H7 (cell line): Measurements from ENCODE around the gene CSRP3. TPM values are rescaled to one million over a fixed set of nuclear protein-coding genes. Genes with fewer than 3 reads are reported as not detected.

Experiments used
- DNase-seq: peaks from one replicate; pipeline ENCODE4 v3.0.0; 2012
- H3K27me3 ChIP-seq: 2 replicates; pipeline ENCODE4 v1.6.0; 2011; ENCODE audit warnings: mild to moderate bottlenecking, low read length; ENCODE audit not compliant: control insufficient read depth, insufficient read depth
- H3K36me3 ChIP-seq: replicated peaks from 2 replicates; pipeline ENCODE4 v1.5.1; 2011; ENCODE audit warnings: low read length; ENCODE audit not compliant: control insufficient read depth, insufficient read depth
- H3K4me3 ChIP-seq: 2 replicates; pipeline ENCODE4 v1.5.1; 2011; ENCODE audit warnings: low read depth, mild to moderate bottlenecking, control low read depth, low read length, moderate library complexity; ENCODE audit not compliant: insufficient read depth
- total RNA-seq: library from RNA; depleted of rRNA; stranded (reverse); fragments of >200 nt; shearing (Covaris generic); gene quantifications from 2 replicates; pipeline ENCODE4 v1.2.3, GENCODE V29; 2014

The CSRP3 gene
- total RNA-seq, 1 experiment from 2014 or later, result not detected

- no peak overlapping the region for H3K4me3 ChIP-seq
- no peaks in the 10 kb centered on the region for H3K36me3 ChIP-seq
- H3K27me3 ChIP-seq, result no peaks in the 10 kb centered on the region
- no peak for DNase-seq
Observed at GRCh38 chr11:19185516-19186052, 16.2 kb downstream of the CSRP3 start.

DNA sequence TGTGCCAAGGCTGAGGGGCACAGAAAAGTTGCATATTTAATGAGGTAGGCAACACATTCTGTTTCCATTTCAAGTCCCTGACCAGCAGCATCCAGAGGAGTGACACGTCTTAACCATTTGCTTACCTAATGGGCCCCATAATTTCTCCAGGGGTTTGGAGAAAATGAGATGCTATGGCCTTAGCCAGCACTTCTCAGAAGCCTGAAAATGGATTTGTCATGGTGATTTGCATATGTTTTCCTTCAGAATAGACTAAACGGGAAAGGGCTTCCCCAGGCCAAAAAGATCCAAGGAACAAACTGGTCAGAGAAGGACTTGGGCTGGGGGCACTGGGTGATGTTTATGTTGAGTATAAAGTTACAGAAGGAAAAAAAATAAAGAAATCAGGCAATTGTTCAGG is 16.7 kb downstream of the CSRP3 start:
- DNase-seq, result no peak
- Histone ChIP-seq H3K27me3 (no peaks in the 10 kb centered on the region), H3K4me3 (no peak overlapping the region), H3K36me3 (no peaks in the 10 kb centered on the region)

GRCh38 chr11:19183646-19184045 is 18.1 kb downstream of the CSRP3 start:
- DNase-seq, result no peak
- H3K27me3 ChIP-seq, result no peaks in the 10 kb centered on the region
- no peak overlapping the region for H3K4me3 ChIP-seq
- no peaks in the 10 kb centered on the region for H3K36me3 ChIP-seq

DNA sequence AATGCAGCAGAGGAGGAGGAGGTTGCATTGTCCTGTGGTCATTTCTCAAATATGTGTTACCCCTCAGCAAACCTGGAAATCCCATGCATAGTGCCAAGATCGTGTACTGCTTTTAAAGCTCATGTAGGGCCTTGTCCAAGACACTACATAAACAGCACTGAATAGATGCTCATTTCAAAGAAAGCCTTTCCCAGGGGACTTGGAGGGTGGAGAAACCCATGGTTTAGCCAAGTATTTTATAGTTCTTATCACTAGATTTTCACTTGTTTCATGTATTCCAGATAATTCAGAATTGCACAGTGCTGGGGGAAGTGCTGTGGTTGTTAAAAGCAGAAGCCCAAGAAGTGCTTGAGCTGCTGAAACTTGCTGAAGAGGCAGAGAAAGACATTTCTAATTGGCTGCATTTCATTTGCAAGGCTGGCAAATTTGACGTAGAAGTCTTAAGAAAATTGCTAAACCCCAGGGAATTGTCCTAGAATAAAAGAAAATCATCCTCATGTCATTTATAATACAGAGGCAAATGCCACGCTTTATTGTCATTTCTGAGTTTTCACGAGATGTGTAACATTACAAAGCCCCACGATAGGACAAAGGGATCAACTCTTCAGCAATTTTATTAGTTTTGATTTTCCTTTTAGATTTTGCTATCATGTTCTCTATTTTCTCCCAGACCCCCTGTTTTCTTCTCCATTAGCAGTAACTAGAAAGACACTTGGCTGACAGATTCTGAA is 20.1 kb downstream of the CSRP3 start:
- H3K36me3 ChIP-seq, result no peaks in the 10 kb centered on the region

GRCh38 chr11:19176629-19177186 is 25.1 kb downstream of the CSRP3 start:
- no peaks in the 10 kb centered on the region for H3K27me3 ChIP-seq
- H3K36me3 ChIP-seq, result peaks cover 6% of the 10 kb centered on the region; the same call in 1 of the 2 replicates
- DNase-seq, result no peak
- no peak overlapping the region for H3K4me3 ChIP-seq

More for the DNA sequence above, 20.1 kb downstream of the CSRP3 start:
- H3K27me3 ChIP-seq, result no peaks in the 10 kb centered on the region
- H3K4me3 ChIP-seq, result no peak overlapping the region
- DNase-seq, result no peak

DNA sequence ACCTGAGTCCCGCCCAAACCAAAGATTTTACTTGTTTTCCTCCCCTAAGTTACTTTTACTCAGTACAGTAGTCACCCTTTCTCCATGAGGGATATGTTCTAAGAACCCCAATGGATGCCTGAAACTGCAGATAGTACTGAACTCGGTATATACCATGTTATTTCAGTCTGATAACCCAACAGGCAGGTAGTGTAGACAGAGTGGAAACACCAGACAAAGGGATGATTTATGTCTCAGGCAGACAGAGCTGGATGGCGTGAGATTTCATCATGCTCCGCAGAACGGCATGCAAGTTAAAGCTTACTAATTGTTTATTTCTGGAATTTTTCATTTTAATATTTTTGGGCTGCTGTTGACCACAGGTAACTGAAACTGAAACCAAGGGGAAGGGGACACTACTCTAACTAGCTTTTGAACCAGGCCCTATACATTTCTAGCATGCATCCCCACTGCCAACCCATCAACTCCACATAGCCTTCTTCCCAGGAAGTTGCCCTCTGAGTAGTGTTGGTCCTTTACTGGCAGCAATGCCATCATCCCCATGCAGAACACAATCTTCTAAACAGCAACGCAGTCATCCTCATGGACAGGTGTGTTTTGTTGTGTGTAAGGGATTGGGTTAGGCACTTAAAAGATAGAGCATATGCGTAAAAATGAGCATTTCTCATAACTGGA is 27.7 kb downstream of the CSRP3 start:
- DNase-seq, result no peak
- H3K36me3 ChIP-seq, result peaks cover 7% of the 10 kb centered on the region; the same call in 1 of the 2 replicates
- no peaks in the 10 kb centered on the region for H3K27me3 ChIP-seq
- no peak overlapping the region for H3K4me3 ChIP-seq

DNA sequence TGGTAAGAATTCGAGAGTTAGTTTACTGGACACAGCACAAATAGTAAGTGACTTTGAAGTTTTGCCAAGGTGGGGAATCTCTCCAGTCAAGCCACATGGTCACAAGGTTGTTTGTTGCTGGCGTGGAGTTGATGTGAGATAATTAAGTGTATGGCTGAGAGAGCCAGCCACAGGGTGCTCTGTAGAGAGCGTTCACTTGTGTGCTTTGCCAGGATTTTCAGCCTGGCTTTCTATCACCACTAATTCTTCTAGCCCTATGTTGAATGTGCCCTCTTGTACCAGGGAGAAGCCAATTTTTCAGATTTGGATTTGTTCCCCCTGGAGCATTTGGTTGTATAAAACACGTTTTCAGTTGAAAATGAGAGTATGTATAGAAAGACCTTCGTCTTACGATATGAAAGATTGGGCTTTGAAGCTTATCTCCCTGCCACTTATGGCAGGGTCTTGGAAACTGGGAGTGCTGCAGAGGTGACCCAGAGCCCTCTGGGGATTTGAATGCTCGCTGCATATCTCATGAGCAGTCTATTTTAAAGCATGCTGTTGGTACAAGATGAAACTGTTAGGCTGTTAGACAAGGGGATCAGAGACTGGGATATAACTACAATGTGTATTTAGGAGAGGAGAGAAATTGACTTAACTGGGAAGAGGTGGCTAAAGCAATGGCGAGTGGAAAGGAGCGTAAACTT is 28.6 kb downstream of the CSRP3 start:
- Histone ChIP-seq H3K27me3 (no peaks in the 10 kb centered on the region), H3K4me3 (no peak overlapping the region), H3K36me3 (peaks cover 8% of the 10 kb centered on the region; the same call in 1 of the 2 replicates)
- no peak for DNase-seq

- Histone ChIP-seq H3K4me3 (no peak overlapping the region), H3K27me3 (no peaks in the 10 kb centered on the region), H3K36me3 (peaks cover 17% of the 10 kb centered on the region)
- DNase-seq, result no peak
Observed at GRCh38 chr11:19168090-19168489, 33.7 kb downstream of the CSRP3 start.

DNA sequence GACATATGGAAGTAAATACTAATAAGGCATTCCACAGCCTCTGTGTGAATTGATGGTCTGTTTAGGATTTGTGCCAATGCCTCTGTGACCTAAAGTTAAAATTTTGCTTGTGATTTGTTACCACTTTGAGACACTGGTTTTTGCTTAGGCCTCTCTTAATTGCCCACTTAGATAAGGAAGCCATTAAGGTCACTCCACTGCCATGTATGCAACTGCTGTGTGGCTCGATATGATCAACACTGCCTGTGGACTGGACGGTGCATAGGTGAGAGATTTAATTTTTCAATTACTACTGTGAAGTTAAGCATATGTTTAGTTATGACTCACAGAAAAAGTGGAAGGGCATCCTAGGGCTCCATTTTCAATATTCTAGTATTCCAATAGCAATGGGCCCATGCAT is 36.9 kb downstream of the CSRP3 start:
- DNase-seq, result no peak
- H3K27me3 ChIP-seq, result no peaks in the 10 kb centered on the region
- H3K36me3 ChIP-seq, result peaks cover 14% of the 10 kb centered on the region

DNA sequence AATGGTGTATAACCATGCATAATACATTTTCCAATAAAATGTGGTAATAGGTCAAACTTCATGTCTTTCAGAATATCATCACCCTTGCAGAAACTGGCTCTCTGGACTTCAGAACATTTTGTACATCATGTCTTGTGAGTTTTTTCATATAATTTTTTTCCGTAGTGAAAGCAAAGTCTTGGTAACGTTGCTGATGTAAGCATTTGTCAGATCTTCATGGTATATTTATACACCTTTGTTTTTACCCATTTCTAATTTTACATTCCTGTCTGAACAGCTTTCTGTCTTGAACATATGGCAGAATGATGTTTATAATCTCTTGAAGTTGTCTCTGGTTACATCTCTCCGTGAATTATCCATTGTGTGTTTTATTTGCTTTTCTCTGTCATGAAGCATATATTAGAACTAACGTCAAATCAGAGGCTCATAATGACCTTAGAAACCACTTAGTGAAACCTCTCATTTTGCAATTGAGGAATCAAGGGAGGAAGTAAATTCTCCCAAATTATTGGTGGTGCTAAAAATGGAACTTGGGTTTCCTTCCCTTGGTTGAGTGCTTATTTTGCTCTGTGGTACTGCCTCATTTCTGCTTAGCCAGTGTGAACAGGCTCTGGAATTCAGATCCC is 37.4 kb downstream of the CSRP3 start:
- peaks cover 13% of the 10 kb centered on the region for H3K36me3 ChIP-seq
- no peaks in the 10 kb centered on the region for H3K27me3 ChIP-seq
- DNase-seq, result no peak
- no peak overlapping the region for H3K4me3 ChIP-seq

More for the DNA sequence above, 36.9 kb downstream of the CSRP3 start:
- H3K4me3 ChIP-seq, result no peak overlapping the region

DNA sequence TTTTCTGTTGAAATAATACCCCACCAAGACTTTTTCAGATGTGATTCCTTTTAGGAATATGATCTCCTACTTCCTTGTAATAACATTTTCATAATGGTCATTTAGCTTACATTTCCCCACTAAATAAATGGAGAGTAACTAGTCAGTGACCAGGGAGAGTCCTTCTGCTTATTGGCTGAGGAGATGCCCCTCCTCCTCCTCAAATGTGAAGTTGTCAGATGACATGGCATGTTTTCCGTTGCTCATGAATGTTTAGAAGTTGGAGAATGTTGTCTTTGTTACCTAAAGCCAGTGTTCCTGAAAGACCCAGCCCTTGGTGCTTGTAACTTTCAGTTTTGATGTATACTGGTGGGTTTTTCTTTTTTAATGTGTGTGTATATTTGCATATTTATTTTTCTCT is 38.2 kb downstream of the CSRP3 start:
- DNase-seq, result no peak
- no peak overlapping the region for H3K4me3 ChIP-seq
- peaks cover 14% of the 10 kb centered on the region for H3K36me3 ChIP-seq
- no peaks in the 10 kb centered on the region for H3K27me3 ChIP-seq

- Histone ChIP-seq H3K36me3 (peaks cover 13% of the 10 kb centered on the region), H3K27me3 (no peaks in the 10 kb centered on the region), H3K4me3 (no peak overlapping the region)
- DNase-seq, result no peak
Observed at GRCh38 chr11:19162951-19163505, 38.8 kb downstream of the CSRP3 start.

DNA sequence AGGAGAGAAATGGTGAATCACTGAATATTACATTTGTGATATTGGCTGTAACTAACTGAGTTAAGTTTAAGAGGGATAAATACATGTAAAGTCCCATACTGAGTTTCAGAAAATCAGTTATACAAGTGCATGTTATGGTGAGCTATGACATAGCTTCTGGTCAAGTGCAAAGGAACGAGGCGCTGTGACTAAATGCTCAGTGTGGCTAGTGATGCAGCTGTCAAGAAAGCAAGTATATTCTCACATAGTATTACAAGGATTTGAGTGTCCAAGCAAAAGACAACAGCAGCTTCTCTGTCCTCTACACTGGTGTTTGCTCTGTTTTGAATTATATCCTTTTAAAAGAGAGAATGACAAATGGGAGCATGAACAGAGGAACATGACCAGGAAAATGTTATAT is 40.1 kb downstream of the CSRP3 start:
- no peak for DNase-seq
- Histone ChIP-seq H3K36me3 (peaks cover 12% of the 10 kb centered on the region), H3K27me3 (no peaks in the 10 kb centered on the region)

GRCh38 chr11:19160847-19161246 is 40.9 kb downstream of the CSRP3 start:
- DNase-seq, result no peak
- H3K27me3 ChIP-seq, result no peaks in the 10 kb centered on the region
- no peak overlapping the region for H3K4me3 ChIP-seq
- H3K36me3 ChIP-seq, result peaks cover 11% of the 10 kb centered on the region

More for the DNA sequence above, 40.1 kb downstream of the CSRP3 start:
- no peak overlapping the region for H3K4me3 ChIP-seq
